ENCODE data around the gene DTNBP1. TPM values are rescaled to one million over a fixed set of nuclear protein-coding genes. Genes with fewer than 3 reads are reported as not detected.

The DTNBP1 gene
- total RNA-seq, 1 donor from 2014 or later = 11.0 TPM

DNA sequence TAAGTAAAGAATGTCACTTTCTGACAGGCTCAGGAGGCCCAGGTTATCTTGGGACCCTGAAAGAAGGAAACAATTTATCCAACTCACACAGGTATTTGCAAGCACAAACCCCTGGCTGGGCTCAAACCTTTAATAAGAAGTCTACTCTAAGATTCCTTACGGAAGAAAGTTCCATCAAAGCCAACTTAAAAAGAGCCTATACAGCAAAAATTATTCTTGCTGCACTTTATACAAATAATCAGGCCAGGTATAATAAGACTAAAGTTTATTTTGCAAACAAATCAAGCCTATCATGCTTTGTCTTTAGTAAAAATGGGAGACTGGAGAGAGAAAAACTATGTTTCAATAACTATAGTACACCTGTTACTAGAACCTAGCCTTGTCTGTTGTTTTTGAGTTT lies 102.1 kb downstream of the DTNBP1 start:
- H3K4me3 ChIP-seq (ENCODE audit: low read depth, low read length) = no peak overlapping the region
- TF ChIP-seq, protein P1, sequence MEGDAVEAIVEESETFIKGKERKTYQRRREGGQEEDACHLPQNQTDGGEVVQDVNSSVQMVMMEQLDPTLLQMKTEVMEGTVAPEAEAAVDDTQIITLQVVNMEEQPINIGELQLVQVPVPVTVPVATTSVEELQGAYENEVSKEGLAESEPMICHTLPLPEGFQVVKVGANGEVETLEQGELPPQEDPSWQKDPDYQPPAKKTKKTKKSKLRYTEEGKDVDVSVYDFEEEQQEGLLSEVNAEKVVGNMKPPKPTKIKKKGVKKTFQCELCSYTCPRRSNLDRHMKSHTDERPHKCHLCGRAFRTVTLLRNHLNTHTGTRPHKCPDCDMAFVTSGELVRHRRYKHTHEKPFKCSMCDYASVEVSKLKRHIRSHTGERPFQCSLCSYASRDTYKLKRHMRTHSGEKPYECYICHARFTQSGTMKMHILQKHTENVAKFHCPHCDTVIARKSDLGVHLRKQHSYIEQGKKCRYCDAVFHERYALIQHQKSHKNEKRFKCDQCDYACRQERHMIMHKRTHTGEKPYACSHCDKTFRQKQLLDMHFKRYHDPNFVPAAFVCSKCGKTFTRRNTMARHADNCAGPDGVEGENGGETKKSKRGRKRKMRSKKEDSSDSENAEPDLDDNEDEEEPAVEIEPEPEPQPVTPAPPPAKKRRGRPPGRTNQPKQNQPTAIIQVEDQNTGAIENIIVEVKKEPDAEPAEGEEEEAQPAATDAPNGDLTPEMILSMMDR (IDR thresholded peaks at IDR 0.05; ENCODE audit: insufficient read depth, low read length, poor library complexity, severe bottlenecking) = no peak
- no peaks in the 10 kb centered on the region for H3K36me3 ChIP-seq (ENCODE audit: control insufficient read depth, insufficient read depth, low read length)
- no peak for DNase-seq (ENCODE audit: low read depth)
- no peaks in the 10 kb centered on the region for H3K27me3 ChIP-seq (ENCODE audit: control insufficient read depth, insufficient read depth, low read length)

DNA sequence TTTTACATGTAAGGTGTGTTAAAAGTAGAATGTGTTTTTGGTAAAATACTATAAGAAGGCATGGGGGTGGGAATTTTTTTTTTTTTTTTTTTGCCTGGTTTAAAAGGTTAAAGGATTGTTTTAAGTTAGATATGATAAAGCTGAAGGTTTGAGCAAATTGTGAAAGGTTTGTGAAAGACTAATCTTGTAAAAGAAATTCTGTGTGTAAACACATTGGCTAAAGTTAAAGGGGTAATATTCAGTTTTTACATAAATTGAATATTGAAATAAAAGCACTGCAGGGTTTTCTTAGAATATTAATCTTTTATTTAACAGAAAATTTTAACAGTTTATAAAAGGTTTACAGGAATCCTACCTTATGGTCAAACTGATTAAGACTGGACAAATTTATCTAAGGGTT lies 105.7 kb downstream of the DTNBP1 start:
- TF ChIP-seq, protein P1 (IDR thresholded peaks at IDR 0.05; ENCODE audit: insufficient read depth, low read length, poor library complexity, severe bottlenecking) = no peak
- H3K27me3 ChIP-seq (ENCODE audit: control insufficient read depth, insufficient read depth, low read length) = no peaks in the 10 kb centered on the region
- H3K36me3 ChIP-seq (ENCODE audit: control insufficient read depth, insufficient read depth, low read length) = no peaks in the 10 kb centered on the region
- no peak for DNase-seq (ENCODE audit: low read depth)
- no peak overlapping the region for H3K4me3 ChIP-seq (ENCODE audit: low read depth, low read length)

DNA sequence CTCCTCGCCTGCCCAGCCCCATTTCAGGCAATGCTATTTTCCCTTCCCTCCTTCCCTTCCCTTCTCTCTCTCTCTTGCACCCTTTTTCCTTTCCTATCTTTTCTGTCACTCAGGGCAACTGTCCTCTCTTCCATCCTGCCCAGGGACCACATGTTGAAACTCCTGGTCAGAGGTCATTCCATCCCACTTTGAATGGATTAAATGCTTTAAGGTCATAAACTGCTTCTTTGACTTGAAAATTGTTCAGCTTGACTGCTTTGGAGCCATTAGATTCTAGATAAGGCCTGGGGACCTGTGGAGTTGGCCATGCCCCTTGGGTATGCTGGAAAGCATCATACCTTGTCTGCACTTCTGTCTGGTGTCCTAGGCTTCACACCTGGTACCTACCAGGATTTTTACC lies 106.1 kb downstream of the DTNBP1 start:
- H3K36me3 ChIP-seq (ENCODE audit: control insufficient read depth, insufficient read depth, low read length) = no peaks in the 10 kb centered on the region
- H3K27me3 ChIP-seq (ENCODE audit: control insufficient read depth, insufficient read depth, low read length) = no peaks in the 10 kb centered on the region
- H3K4me3 ChIP-seq (ENCODE audit: low read depth, low read length) = no peak overlapping the region
- no peak for DNase-seq (ENCODE audit: low read depth)
- TF ChIP-seq, protein P1 (IDR thresholded peaks at IDR 0.05; ENCODE audit: insufficient read depth, low read length, poor library complexity, severe bottlenecking) = no peak

DNA sequence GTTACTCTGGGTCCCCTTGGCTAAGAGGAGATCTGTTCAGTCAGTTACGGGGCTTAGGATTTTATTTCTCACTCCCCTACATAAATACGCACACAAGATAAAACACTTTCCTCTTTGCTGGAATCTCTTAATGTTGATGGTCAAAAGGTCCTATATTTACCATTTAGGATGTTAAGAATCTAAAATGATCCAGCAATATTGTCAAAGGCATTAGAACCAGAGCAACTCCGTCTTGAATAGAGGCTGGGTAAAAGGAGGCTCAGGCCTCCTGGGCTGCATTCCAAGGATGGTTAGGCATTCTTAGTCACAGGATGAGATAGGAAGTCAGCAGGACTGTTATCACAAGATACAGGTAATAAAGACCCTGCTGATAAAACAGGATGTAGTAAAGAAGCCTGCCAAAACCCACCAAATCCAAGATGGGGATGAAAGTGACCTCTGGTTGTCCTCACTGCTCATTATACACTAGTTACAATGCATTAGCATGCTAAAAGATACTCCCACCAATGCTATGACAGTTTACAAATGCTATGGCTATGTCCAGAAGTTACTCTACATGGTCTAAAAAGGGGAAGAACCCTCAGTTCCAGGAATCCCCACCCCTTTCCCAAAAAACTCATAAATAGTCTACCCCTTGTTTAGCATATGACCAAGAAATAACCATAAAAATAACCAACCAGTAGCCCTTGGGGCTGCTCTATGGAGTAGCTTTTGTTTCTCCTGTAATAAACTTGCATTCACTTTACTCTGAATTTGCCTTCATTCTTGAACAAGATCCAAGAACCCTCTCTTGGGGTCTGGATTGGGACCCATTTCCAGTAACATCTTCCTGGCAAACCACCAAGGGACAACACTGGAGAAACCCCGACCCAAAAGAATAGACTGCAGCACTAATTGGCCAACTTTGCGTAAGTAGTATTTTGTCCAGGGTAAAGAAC lies 107.5 kb downstream of the DTNBP1 start:
- Histone ChIP-seq H3K36me3 (ENCODE audit: control insufficient read depth, insufficient read depth, low read length) (no peaks in the 10 kb centered on the region), H3K27me3 (ENCODE audit: control insufficient read depth, insufficient read depth, low read length) (no peaks in the 10 kb centered on the region), H3K4me3 (ENCODE audit: low read depth, low read length) (no peak overlapping the region)
- TF ChIP-seq, protein P1 (IDR thresholded peaks at IDR 0.05; ENCODE audit: insufficient read depth, low read length, poor library complexity, severe bottlenecking) = no peak
- no peak for DNase-seq (ENCODE audit: low read depth)

DNA sequence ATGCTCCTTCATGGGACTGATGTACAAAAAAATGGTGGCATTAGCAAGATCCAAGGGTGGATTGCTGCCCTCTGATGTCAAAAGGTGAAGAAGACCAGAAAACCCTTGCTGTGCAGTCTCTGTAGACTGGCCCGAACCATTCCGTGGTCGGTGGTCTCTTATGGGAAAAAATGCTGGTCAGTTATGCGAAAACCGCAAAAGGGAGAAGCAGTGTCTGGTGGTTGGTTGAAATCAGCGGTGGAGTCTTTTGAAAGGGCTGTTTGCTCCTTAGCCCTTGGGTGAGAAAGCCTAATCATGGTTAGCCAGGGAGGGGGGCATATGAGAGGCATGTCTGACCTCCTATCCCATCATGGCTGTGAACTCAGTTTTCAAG lies 108.1 kb downstream of the DTNBP1 start:
- H3K27me3 ChIP-seq (ENCODE audit: control insufficient read depth, insufficient read depth, low read length) = no peaks in the 10 kb centered on the region
- DNase-seq (ENCODE audit: low read depth) = no peak
- no peak overlapping the region for H3K4me3 ChIP-seq (ENCODE audit: low read depth, low read length)
- TF ChIP-seq, protein P1 (IDR thresholded peaks at IDR 0.05; ENCODE audit: insufficient read depth, low read length, poor library complexity, severe bottlenecking) = no peak
- H3K36me3 ChIP-seq (ENCODE audit: control insufficient read depth, insufficient read depth, low read length) = no peaks in the 10 kb centered on the region

Data from kidney epithelial cell (primary cell).